ENCODE measurements around the gene NEFH. TPM values are rescaled to one million over a fixed set of nuclear protein-coding genes. Genes with fewer than 3 reads are reported as not detected.

The NEFH gene
- total RNA-seq, 1 donor from 2014 or later: 4.2 TPM

DNA sequence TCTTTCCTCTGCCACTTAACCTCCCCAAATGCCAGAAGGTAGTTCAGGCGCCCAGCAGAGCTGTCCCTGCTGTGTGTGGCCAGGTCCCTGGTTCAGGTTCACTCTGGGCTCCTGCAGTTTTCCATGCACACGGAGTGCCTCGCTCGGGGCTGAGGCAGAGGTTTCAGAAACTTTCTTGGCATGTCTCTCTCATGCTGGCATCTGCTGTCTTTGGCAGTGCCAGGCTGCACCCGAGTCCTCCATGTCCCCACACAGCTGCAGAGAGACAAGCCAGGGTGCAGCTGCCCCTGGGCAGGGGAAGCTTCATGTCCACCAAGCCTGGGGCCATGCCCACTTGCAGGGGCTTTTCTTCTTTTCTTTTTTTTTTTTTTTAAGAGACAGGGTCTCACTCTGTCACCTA is 7.0 kb upstream of the NEFH start:
- H3K9me3 ChIP-seq: no peaks in the 10 kb centered on the region
- H3K4me3 ChIP-seq: no peak overlapping the region
- H3K36me3 ChIP-seq: no peaks in the 10 kb centered on the region
- H3K27me3 ChIP-seq: no peaks in the 10 kb centered on the region
- TF ChIP-seq POLR2A (IDR thresholded peaks at IDR 0.05) (no peak), POLR2AphosphoS5 (IDR thresholded peaks at IDR 0.05; ENCODE audit: insufficient read depth in 1 of 2, low read depth in 1 of 2) (no peak)
- TF ChIP-seq, protein P1, sequence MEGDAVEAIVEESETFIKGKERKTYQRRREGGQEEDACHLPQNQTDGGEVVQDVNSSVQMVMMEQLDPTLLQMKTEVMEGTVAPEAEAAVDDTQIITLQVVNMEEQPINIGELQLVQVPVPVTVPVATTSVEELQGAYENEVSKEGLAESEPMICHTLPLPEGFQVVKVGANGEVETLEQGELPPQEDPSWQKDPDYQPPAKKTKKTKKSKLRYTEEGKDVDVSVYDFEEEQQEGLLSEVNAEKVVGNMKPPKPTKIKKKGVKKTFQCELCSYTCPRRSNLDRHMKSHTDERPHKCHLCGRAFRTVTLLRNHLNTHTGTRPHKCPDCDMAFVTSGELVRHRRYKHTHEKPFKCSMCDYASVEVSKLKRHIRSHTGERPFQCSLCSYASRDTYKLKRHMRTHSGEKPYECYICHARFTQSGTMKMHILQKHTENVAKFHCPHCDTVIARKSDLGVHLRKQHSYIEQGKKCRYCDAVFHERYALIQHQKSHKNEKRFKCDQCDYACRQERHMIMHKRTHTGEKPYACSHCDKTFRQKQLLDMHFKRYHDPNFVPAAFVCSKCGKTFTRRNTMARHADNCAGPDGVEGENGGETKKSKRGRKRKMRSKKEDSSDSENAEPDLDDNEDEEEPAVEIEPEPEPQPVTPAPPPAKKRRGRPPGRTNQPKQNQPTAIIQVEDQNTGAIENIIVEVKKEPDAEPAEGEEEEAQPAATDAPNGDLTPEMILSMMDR (IDR thresholded peaks at IDR 0.05): no peak
- intact Hi-C loops (cut with DNase I): no loop called here
- no peak for DNase-seq (ENCODE audit: extremely low spot score in 2 of 2)
- peaks cover 9% of the 10 kb centered on the region for H3K4me1 ChIP-seq
- H3K27ac ChIP-seq: no peak overlapping the region

GRCh38 chr22:29475550-29475949 is 4.5 kb upstream of the NEFH start:
- no peak overlapping the region for H3K4me3 ChIP-seq
- no peak for DNase-seq (ENCODE audit: extremely low spot score in 2 of 2)
- no peak overlapping the region for H3K27ac ChIP-seq
- H3K36me3 ChIP-seq: no peaks in the 10 kb centered on the region
- intact Hi-C loops (cut with DNase I): no loop called here
- H3K4me1 ChIP-seq: peaks cover 9% of the 10 kb centered on the region
- H3K27me3 ChIP-seq: peaks cover 14% of the 10 kb centered on the region
- TF ChIP-seq POLR2A (IDR thresholded peaks at IDR 0.05) (no peak), POLR2AphosphoS5 (IDR thresholded peaks at IDR 0.05; ENCODE audit: insufficient read depth in 1 of 2, low read depth in 1 of 2) (no peak)
- TF ChIP-seq, protein P1 (IDR thresholded peaks at IDR 0.05): no peak
- no peaks in the 10 kb centered on the region for H3K9me3 ChIP-seq

- intact Hi-C loops (cut with DNase I): no loop called here
- Histone ChIP-seq H3K27ac (no peak overlapping the region), H3K27me3 (peaks cover 14% of the 10 kb centered on the region), H3K4me3 (no peak overlapping the region), H3K9me3 (no peaks in the 10 kb centered on the region), H3K36me3 (no peaks in the 10 kb centered on the region), H3K4me1 (peaks cover 15% of the 10 kb centered on the region)
- no peak for DNase-seq (ENCODE audit: extremely low spot score in 2 of 2)
- TF ChIP-seq POLR2A (IDR thresholded peaks at IDR 0.05) (no peak), POLR2AphosphoS5 (IDR thresholded peaks at IDR 0.05; ENCODE audit: insufficient read depth in 1 of 2, low read depth in 1 of 2) (no peak)
- TF ChIP-seq, protein P1 (IDR thresholded peaks at IDR 0.05): no peak
Measured at GRCh38 chr22:29476116-29476515, 3.9 kb upstream of the NEFH start.

- H3K9me3 ChIP-seq: no peaks in the 10 kb centered on the region
- H3K27me3 ChIP-seq: peaks cover 14% of the 10 kb centered on the region
- no peak overlapping the region for H3K27ac ChIP-seq
- intact Hi-C loops (cut with DNase I): no loop called here
- H3K36me3 ChIP-seq: no peaks in the 10 kb centered on the region
- TF ChIP-seq, protein P1 (IDR thresholded peaks at IDR 0.05): no peak
- no peak for TF ChIP-seq POLR2AphosphoS5 (IDR thresholded peaks at IDR 0.05; ENCODE audit: insufficient read depth in 1 of 2, low read depth in 1 of 2)
- TF ChIP-seq POLR2A (IDR thresholded peaks at IDR 0.05): no peak
- no peak for DNase-seq (ENCODE audit: extremely low spot score in 2 of 2)
- no peak overlapping the region for H3K4me3 ChIP-seq
- H3K4me1 ChIP-seq: peaks cover 16% of the 10 kb centered on the region
Measured at GRCh38 chr22:29477723-29478318, 2.2 kb upstream of the NEFH start.
